Measurements from ENCODE around the gene LENG1.

DNA sequence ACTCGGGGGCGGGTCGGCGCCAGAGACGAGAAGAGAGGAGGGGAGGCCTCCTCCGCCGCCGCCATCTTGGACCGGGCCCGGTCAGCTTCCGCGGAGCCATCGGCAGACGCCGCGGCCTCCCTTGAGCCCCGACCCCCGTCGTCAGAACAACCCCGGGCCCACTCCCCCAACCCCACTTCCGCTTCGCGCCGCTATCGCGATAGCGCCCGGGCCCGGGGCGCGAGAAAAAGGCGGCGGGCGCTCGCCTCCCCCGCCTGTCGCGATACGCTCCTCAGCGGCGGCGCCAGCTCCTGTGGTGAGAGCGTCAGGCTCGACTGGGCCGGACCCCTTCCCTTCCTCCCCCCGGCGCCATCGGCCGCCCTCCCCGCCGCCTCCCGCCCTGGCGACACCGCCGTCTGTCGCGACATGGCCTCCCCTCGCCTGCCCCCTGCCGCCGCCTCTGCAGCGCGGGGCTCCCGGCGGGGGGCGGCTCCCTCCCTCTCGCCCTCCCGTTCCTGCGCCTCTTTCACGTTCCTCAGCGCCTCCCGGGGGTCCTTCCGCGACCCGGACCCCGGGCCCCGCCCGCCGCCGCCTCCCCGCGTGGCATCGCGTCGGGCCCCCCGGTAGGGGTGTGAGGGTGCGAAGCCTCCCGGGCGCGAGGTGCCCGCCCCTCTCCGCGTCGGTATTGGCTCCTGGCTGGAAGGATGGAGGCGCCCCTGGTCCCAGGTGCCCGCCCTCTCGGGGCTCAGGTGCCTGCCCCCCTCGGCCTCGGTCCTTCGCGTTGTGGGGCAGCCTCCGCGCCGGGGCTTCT lies 21.6 kb downstream of the LENG1 start, which contains the start of gene CNOT3:
- no peak for TF ChIP-seq RAD21 (IDR thresholded peaks at IDR 0.05; ENCODE audit: low read depth)
- TF ChIP-seq, protein P1, sequence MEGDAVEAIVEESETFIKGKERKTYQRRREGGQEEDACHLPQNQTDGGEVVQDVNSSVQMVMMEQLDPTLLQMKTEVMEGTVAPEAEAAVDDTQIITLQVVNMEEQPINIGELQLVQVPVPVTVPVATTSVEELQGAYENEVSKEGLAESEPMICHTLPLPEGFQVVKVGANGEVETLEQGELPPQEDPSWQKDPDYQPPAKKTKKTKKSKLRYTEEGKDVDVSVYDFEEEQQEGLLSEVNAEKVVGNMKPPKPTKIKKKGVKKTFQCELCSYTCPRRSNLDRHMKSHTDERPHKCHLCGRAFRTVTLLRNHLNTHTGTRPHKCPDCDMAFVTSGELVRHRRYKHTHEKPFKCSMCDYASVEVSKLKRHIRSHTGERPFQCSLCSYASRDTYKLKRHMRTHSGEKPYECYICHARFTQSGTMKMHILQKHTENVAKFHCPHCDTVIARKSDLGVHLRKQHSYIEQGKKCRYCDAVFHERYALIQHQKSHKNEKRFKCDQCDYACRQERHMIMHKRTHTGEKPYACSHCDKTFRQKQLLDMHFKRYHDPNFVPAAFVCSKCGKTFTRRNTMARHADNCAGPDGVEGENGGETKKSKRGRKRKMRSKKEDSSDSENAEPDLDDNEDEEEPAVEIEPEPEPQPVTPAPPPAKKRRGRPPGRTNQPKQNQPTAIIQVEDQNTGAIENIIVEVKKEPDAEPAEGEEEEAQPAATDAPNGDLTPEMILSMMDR (IDR thresholded peaks at IDR 0.05 in 2 of 3, conservative IDR thresholded peaks at IDR 0.05 in 1 of 3; ENCODE audit: borderline replicate concordance in 1 of 3, insufficient read depth in 1 of 3, low read depth in 2 of 3, low read length in 2 of 3): 0 out of 6 replicates have a peak, but pooled peaks of 1 of the 3 experiments have one; percentile 17
- TF ChIP-seq POLR2AphosphoS5 (IDR thresholded peaks at IDR 0.05; ENCODE audit: low read depth, low read length): peak; percentile 88
- TF ChIP-seq EZH2phosphoT487 (IDR thresholded peaks at IDR 0.05; ENCODE audit: borderline replicate concordance): no peak
- TF ChIP-seq YY1 (IDR thresholded peaks at IDR 0.05; ENCODE audit: extremely low read depth, insufficient replicate concordance, low read depth, low read length): peak; percentile 93
- no peak for TF ChIP-seq CEBPB (IDR thresholded peaks at IDR 0.05; ENCODE audit: low read depth)
- TF ChIP-seq EZH2 (IDR thresholded peaks at IDR 0.05): no peak
- no peak for TF ChIP-seq POLR2A (IDR thresholded peaks at IDR 0.05; ENCODE audit: borderline replicate concordance, extremely low read depth, insufficient read depth, insufficient read length)
- TF ChIP-seq, protein P2, sequence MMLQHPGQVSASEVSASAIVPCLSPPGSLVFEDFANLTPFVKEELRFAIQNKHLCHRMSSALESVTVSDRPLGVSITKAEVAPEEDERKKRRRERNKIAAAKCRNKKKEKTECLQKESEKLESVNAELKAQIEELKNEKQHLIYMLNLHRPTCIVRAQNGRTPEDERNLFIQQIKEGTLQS (IDR thresholded peaks at IDR 0.05): no peak

Data from HCT116 (cell line).